Kidney (tissue), 14 donors: ENCODE data around the gene LGMN. TPM values are rescaled to one million over a fixed set of nuclear protein-coding genes. Genes with fewer than 3 reads are reported as not detected.

Experiments used
- DNase-seq, 5 donors: peaks; one replicate each; pipeline ENCODE4 v3.0.0-alpha.2; 2013 to 2020
- FAIRE-seq: peaks from 2 replicates; lab custom pipeline; 2012; peaks lifted over from hg19 to GRCh38; lab: Jason Lieb, UNC
- H3K27ac ChIP-seq, 2 donors: one replicate each; pipeline ENCODE4 v1.7.0; 2013; ENCODE audit warnings: low read depth in 2 of 2, low read length in 2 of 2, inconsistent platforms in 1 of 2
- H3K27me3 ChIP-seq: one replicate; pipeline ENCODE4 v1.7.1; 2013; ENCODE audit warnings: low read length, inconsistent platforms; ENCODE audit not compliant: control insufficient read depth, insufficient read depth
- H3K36me3 ChIP-seq, 3 donors: one replicate each; pipeline versions ENCODE4 v1.7.0 to v1.7.1; 2013; ENCODE audit warnings: low read length in 3 of 3, control low read depth in 1 of 3, inconsistent platforms in 1 of 3; ENCODE audit not compliant: insufficient read depth in 3 of 3, control insufficient read depth in 2 of 3
- H3K4me1 ChIP-seq, 3 donors: one replicate each; pipeline versions ENCODE4 v1.7.0 to v1.7.1; 2013; ENCODE audit warnings: low read length in 3 of 3, inconsistent platforms in 1 of 3, low read depth in 1 of 3; ENCODE audit not compliant: control insufficient read depth in 2 of 3, insufficient read depth in 2 of 3
- H3K4me3 ChIP-seq, 3 donors: one replicate each; pipeline versions ENCODE4 v1.7.0 to v1.8.1; 2013; ENCODE audit warnings: low read length in 3 of 3, control low read depth in 1 of 3, inconsistent platforms in 1 of 3
- H3K9ac ChIP-seq, 3 donors: one replicate each; pipeline versions ENCODE4 v1.7.0 to v1.7.1; 2013; ENCODE audit warnings: low read length in 3 of 3, control low read depth in 1 of 3, inconsistent platforms in 1 of 3
- H3K9me3 ChIP-seq, 3 donors: one replicate each; pipeline versions ENCODE4 v1.7.0 to v1.7.1; 2013; ENCODE audit warnings: low read length in 3 of 3, control low read depth in 1 of 3, inconsistent platforms in 1 of 3; ENCODE audit not compliant: control insufficient read depth in 2 of 3, insufficient read depth in 1 of 3
- CTCF ChIP-seq: IDR thresholded peaks from 3 replicates; pipeline ENCODE4 v1.5.1; 2012; ENCODE audit warnings: mild to moderate bottlenecking, moderate library complexity, borderline replicate concordance; ENCODE audit not compliant: insufficient read depth; ENCODE audit errors: extremely low read depth
- intact Hi-C: fragments of 100-400 bp; cut with DNase I; formaldehyde crosslinking; loops from one replicate; pipeline ENCODE4 v1.11.1; 2022
- polyA plus RNA-seq: library from polyadenylated mRNA; stranded (reverse); fragments of 350-450 nt; fragmentation: Illumina TruSeq; extraction: RNeasy Lipid Tissue Mini Kit (QIAGEN cat#74804); gene quantifications from one replicate; pipeline ENCODE4 v1.2.3, GENCODE V29; 2014; ENCODE audit warnings: low read depth, low replicate concordance; ENCODE audit not compliant: insufficient read depth
- total RNA-seq: library from RNA; stranded (reverse); fragmentation: NEBNext Ultra II Directional; extraction: Animal tissue kit (Norgen Biotek cat#: 25700); gene quantifications from one replicate; pipeline ENCODE4 v1.2.1, GENCODE V29; 2021
- donor health status: control.
- donor health status: control.
- donor health status: control.
- donor health status: control.
- donor health status: control.
- donor health status: DM: yes; HTN: yes; CAD: no.
- donor health status: Normal renal cell carcinoma (clear cell type).

LGMN gene
- total and polyA plus RNA-seq, 2 donors from 2014 or later = 66.3 to 200 TPM

DNA sequence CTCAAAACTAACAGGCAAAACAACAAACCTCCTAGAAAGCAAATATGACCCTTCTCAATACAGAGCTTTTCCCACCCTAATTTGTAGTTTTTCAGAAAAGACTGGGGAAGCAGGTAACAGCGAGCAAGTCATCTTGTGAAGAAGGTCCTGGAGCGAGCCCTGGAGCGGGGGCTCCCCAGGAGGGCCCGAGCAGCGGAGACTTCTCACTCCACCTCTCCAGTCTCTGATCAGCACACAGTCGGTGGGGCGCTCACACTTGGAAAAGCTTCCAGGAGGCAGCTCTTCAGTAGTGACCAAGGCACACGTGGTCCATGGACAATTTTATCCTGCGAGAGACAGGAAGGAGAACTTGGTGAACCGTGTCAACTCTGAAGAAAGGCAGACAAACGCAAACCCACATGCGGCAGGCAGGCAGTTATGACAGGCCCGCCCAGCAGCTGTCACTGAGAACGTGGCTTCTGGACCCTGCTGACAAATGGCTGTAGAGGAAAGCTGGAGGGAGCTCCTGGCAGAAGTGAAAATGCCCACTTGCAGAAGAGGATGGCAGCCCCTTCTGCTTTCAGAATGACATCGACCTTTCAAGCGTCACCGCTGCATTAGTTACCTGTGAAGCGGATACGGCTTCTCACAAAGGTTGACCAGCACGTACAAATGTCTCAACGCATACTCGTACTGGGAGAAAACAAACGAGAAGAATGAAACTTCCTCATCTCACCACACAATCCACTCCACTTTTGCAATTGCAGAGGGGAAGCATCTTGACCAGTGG, 44.2 kb downstream of the LGMN start:
- H3K9me3 ChIP-seq = no peaks in the 10 kb centered on the region
- H3K4me3 ChIP-seq = no peak overlapping the region
- DNase-seq = peak in 2 of 5 donors; percentile 21 to 70
- peaks cover 0 to 13% (median 8%) of the 10 kb centered on the region in 3 donors for H3K36me3 ChIP-seq
- TF ChIP-seq CTCF = no peak
- peaks cover 0 to 2% (median 0%) of the 10 kb centered on the region in 3 donors for H3K4me1 ChIP-seq
- no peak for FAIRE-seq
- H3K9ac ChIP-seq = no peak overlapping the region
- H3K27ac ChIP-seq = no peak overlapping the region
- H3K27me3 ChIP-seq = no peaks in the 10 kb centered on the region
- intact Hi-C loops = no loop called here

DNA sequence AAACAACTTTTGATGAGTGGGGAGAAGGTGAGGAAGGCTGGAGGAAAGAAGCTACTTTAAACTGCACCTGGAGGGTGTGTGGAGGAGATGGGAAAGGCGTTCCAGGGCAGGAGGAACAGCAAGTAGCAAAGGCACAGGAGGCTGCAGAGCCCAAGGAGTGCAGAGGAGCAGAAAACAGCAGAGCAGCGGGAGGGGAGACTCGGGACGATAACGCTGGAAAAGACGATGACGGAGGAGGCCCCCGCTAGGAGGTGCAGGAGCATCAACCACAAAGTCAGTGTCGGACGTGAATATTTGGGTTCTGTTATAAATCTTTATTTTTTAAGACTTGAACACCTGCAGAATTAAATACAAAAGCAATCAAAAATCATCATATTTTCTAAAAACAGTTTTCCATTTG, 44.9 kb downstream of the LGMN start:
- no peak for FAIRE-seq
- Histone ChIP-seq H3K36me3 (peaks cover 0 to 13% (median 8%) of the 10 kb centered on the region in 3 donors), H3K27me3 (no peaks in the 10 kb centered on the region), H3K9me3 (no peaks in the 10 kb centered on the region), H3K27ac (no peak overlapping the region), H3K4me1 (peaks cover 0 to 2% (median 0%) of the 10 kb centered on the region in 3 donors), H3K9ac (no peak overlapping the region), H3K4me3 (no peak overlapping the region)
- TF ChIP-seq CTCF = no peak
- peak in 1 of 5 donors; percentile 34 for DNase-seq
- intact Hi-C loops = no loop called here

DNA sequence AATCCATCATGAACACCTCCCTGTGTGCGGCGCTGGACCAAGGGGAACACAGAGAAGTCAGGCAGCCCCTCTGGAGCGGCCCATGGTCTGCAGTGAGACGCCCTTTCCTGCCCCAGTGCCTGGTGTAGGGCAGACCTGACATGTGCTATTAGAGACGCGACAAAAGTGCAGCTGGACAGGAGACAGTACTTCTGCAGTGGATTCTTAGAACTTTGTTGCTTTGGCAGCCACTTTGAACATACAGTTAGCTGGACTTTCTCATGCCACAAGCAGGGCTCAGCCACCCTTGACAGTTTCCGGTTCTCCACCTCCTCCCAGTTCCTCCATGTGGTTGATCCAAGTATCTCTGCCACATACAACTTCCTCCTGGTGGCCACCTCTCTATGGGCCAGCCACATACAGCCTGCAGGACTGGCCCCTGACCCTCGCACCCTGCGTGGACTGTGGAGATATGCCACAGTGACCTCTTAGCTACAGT, 45.9 kb downstream of the LGMN start:
- Histone ChIP-seq H3K4me3 (no peak overlapping the region), H3K36me3 (peaks cover 0 to 13% (median 8%) of the 10 kb centered on the region in 3 donors), H3K4me1 (peaks cover 0 to 2% (median 0%) of the 10 kb centered on the region in 3 donors), H3K27ac (no peak overlapping the region), H3K9me3 (no peaks in the 10 kb centered on the region), H3K9ac (no peak overlapping the region), H3K27me3 (no peaks in the 10 kb centered on the region)
- TF ChIP-seq CTCF = no peak
- intact Hi-C loops = no loop called here
- peak in 1 of 5 donors; percentile 53 for DNase-seq
- no peak for FAIRE-seq
